ENCODE results near the gene FANCC.
"Not testable (repeated sequence)": the region's sequence is repeated elsewhere in the genome, so short reads cannot be mapped to it uniquely, and the experiment has no call there.

The FANCC gene

DNA sequence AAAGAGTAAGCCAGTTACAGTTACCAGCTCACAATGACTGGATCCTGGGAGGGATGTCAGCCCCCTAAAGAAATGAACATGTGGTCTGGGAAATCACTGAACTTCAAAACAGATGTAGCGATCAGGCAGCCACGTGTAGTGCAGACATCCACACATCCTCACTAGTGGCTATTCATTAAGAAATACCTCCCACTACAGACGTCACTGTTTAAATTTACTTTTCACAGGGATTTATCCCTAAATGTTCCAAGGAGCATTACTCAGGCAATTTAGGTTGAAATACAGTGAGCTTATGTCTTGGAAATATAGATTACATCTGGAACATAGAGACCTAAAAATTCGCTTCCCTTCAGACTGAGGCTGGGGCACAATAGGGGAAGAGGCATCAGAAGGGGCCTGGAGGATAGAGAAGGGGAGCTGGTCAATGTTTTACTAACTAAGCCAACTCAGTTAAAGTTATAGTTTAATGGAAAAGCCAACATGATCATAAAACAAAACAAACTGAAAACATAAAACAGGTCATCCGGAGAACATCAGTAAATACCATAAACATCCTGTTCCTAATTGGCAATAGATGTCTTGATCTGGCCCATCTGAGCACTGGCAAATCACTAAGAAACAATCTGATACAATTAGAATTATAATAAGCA, 92.3 kb downstream of the FANCC start:
- DNase-seq, result no peak

DNA sequence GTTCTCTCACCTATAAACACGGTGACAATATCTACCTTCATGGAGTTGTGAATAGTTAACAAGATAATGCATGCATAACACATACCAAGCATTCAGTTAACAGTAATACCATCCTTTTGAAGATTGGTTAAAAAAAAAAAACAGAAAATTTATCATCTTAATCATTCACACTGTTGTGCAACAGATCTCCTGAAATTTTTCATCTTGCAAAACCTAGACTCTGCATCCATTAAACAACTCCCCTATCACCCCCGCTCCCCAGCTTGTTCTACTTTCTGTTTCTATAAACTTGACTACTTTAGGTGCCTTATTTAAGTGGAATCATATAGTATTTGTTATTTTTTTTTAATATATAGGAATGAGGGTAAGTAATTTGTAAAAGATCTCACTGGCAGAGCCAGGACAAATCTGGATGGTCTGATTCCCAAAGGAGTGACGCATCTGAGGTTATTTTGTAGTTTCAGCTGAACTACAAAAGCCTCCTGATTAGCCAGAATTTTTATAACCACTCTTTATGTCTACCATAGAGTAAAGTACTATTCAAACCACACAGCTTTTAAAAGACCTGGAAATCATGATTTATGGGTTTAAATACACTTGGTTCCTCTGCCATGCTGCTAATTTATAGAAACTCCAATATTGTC, 93.0 kb downstream of the FANCC start:
- DNase-seq, result no peak

DNA sequence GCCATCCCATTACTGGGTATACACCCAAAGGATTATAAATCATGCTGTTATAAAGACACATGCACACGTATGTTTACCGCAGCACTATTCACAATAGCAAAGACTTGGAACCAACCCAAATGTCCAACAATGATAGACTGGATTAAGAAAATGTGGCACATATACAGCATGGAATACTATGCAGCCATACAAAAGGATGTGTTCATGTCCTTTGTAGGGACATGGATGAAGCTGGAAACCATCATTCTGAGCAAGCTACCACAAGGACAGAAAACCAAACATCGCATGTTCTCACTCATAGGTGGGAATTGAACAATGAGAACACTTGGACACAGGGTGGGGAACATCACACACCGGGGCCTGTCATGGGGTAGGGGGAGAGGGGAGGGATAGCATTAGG, 97.2 kb downstream of the FANCC start:
- DNase-seq, result not testable (repeated sequence)

DNA sequence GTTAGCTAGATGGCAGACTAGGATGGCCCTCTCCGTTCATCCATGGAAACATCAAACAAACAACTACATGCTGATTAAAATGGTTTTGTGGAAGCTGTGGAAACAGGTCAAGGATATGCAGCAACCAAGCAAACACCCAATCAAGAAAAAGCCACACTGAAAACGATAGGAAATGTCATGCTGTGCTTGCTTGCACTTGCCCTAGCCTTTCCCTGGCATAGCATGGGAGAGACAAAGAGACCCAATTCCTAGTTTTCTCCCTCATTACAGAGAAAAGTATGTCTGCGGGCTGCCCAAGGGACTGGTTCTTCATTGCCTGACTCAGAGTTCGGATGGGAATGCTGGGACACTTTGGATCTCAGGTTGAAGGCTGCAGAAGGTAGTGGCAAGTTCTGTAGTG, 98.7 kb downstream of the FANCC start:
- DNase-seq, result no peak

DNA sequence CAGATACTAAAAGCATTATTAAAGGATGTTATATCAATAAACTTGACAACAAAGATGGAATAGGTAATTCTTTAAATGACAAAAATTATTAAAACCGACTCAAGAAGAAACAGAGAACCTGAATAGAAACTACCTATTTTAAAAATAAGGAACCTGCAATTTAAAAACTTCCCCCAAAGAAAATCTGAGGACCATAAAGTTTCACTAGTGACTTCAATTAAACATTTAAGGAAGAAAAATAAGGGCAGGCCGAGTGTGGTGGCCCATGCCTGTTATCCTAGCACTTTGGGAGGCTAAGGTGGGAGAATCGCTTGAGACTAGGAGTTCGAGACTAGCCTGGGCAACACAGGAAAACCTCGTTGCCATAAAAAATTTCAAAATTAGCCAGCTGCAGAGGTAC, 99.6 kb downstream of the FANCC start:
- DNase-seq, result no peak

DNA sequence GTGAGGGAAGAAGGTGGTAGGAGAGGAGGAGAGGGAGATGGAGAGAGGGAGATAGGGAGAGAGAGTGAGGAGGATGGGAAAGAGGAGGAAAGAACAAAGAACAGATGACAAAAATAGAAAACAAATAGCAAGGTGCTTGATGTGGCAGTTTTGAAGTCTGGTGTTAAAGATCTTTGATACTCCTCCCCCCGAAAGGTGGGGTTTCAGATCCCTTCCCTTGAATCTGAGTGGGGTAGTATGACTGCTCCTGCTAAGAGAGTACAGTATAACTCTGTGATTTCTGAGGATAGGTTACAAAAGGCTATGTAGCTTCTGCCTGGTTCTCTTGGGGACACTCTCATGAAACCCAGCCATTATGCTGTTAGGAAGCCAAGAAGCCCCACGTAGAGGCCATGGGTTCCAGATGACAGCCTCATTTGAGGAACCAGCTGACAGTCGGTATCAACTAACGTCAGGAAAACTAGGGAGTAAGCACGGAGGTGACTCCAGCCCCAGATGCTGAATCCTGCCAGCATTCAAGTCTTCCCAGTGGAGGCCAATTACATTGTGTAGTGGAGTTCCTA, 102.1 kb downstream of the FANCC start:
- DNase-seq, result no peak

DNA sequence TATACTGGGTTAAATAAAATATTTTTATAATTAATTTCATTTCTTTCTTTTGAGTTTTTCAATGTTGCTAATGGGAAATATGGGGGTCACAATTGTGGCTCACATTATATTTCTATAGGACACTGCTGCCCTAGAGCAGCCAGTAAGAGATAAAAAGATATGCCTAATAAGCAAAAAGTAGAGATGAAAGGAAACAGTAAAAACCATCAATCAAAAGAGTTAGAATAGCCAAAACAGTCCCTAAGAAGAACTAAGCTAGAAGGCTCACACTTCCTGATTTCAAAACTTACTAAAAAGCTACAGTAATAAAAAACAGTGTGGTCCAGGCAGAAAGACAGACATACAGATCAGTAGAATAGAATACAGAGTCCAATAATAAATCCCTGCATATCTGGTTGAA, 104.4 kb downstream of the FANCC start:
- DNase-seq, result no peak

DNA sequence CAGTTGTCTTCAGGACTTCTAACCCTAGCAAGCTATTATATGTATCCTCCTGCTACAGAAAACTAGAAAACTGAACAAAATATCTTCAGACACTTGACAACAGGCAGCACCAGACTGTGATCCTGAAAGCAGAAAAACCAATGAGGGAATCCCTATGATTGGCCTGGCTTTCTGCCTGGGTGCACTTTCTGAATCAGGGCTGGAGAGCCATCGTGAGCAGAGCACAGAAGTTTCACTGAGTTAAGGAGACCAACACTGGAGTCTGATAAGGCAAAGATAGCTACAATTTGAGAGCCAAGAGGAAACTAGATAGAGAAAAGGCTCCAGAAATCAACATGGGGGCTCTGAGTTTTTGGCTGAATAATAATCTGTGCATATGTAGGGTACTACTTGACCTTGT, 106.5 kb downstream of the FANCC start:
- no peak for DNase-seq

DNA sequence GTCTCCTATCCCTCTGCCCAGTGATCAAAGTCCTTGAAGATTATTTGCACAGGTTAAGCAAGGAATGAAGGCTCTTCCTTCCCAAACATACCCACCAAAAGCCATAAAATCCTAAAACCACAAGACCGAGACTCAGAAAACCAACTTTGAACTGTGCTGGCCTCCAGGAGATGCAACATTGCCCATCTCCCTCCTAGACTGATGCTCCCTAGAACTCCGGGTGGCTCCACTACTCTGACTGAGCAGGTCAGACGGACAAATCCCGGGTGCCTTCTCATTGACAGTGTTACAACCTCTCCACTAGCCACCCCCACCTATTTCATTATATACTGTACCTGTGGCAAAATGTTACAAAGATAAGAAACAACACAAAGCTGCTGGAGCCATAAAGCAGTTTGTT, 110.1 kb downstream of the FANCC start:
- DNase-seq, result no peak

DNA sequence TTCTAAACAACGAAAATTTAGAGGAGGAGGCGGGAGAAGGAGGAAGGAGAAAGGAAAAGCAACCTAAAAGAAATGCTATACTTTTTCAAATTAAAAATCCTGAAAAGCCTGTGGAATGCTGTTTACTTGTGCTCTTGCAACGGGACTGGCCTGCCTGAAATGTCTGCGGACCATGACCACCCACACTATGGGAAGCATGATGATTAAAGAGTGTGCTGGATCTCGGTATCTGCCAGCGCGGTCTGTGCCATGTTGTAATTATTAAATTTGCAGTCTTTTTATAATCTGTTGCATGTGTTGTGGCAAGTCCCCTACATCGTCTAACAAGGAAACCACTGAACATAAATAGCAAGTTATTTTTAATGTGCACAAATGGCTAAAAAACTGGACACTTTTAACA, 111.4 kb downstream of the FANCC start:
- no peak for DNase-seq

DNA sequence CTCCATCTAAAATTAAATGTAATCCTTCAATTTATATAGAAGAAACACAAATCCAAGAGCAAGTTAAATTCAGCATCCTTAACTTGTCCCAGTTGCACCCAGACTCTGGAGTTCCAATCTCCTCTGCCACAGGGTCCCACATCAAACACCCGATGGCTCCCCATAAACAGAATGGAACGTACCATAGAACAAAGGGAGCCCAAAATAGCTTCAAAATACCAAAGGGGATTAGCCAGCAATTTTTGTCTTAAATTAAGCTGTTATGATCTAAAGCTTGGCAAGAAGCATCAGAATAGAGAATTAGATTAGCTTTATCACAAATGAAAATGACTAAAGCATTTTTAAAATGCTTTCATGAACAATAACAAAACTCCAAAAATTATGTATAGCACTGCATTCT, 112.8 kb downstream of the FANCC start:
- DNase-seq, result no peak

DNA sequence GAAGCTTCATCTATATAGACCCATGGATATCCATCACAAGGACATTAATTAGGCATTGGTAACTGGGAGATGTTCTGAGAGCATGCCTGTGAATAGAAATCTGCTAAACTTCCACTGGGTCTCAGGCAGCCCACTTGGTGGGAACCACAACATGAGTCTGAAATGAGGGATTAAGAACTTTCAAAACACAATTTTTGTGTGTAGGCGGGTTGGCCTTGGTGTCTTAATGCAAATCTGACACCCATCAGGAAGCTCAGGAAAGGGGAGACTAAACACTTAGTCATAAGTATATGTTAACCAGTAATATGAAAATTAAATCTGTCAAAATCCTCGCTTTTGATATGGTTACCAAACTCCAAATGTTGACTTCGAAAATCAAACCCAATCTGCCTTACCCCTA, 113.2 kb downstream of the FANCC start:
- no peak for DNase-seq

DNA sequence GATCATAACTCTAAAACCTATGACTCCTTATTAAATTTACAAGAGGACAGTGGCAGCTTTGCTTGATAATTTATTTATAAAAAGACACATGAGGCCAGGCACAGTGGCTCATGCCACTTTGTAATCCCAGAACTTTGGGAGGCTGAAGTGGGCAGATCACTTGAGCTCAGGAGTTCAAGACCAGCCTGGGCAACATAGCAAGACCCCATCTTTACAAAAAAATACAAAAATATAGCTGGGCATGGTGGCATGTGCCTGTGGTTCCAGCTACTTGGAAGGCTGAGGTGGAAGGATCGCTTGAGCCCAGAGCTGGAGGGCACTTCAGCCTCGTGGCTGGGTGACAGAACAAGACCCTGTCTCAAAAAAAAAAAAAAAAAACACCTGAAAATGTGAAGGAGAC, 114.5 kb downstream of the FANCC start:
- DNase-seq, result not testable (repeated sequence)

DNA sequence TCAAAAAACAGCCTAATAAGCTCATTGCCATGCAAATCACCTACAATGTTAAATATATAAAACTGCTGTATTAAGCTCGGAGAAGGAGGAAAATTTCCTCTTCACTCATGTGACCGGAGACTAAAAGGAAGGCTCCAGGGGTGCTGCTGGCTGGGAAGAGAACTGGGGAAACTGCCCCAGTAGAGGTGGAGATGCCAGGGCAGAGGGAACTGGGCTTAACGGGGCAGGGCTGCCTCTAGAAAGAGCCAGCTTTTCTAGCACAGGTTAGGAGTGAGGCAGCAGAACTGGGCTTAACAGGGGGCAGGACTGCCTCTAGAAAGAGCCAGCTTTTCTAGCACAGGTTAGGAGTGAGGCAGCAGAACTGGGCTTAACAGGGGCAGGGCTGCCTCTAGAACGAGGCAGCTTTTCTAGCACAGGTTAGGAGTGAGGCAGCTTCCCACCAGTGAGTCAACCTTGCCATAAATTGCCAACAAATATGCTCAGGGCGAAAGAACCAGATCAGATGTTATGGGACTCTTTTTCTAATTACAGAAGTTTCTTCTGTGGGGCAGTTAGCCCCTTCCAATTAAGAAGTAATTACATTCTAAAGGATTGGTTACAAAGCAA, 115.3 kb downstream of the FANCC start:
- DNase-seq, result no peak

DNA sequence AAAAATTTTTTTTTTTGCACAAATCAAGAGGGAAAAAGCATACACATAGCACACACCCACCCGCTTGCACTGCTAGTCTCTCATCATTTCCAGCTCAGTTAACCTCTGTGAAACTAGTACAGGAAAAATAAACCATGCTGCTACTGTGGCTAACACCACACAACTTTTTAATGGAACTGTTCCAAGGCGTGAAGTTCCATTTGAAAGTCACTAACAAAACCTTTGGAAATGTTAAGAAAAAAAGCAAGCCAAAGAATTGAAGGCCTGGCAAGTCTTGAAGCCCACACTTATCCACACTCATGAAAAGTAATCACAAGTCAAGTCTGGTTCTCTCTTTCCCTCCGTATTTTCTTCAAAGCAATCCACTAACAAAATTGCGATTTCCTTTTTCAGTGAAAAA, 116.3 kb downstream of the FANCC start:
- no peak for DNase-seq

DNA sequence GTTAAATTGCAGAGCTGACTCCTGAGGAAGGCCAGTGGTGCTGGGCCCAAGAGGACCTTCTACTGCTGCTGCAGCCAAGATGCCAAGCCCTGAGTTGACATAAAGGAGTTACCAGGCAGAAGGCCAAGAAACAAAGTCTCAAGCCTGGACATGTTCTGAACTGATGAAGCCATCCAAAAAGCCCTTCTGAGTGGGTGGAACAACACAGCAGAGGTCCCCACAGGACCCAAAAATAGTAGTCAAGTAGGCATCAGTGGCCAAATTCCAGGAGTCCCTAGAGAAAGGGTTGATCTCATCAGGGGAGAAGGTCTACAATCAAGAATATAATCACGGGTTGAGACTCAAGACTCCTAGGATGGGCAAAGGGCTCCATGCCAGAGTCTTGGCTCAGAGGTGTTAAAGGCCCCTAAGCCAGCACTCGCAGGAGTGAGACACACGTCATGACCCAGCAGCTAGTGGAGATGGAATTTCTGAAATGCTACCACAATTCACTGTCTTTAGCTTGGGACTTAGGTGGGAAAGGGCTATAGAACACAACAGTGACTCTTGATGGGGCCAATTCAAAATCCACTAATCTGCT, 119.7 kb downstream of the FANCC start:
- DNase-seq, result no peak

DNA sequence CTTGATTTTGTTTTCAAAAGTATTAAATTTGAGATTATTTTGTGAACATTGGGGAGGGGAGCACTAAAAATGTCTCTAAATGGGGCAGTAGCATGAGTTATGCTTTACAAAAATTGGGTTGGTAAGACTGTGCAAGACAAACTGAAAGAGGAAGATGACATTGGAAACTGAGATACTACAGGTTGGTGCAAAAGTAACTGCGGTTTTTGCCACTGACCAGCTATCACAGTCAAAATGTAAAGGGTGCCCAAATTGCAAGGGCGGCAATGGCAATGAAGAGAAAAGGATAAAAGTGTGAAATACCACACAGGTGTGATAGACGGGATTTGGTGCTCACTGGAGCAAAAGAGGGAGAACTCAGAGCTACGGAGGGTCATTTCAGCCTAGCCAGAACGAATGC, 124.0 kb downstream of the FANCC start:
- DNase-seq, result no peak

DNA sequence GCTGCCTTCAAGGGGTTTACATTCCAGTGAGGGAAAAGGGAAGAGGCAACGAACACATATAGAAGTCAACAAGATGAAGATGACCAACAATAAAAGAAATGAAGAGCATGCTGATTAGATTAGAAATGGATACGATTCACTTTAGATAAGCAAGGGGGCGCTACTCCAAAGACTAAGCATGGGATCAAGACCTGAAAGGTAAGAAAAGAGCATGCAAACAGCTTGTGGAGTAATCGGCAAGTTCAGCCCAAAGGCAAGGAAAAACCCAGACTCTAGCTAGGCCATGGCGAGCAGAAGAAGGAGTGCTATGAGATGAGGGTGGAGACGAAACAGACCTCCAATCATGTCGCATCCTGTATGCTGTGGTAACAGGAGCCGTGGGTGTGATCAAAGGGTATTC, 124.4 kb downstream of the FANCC start:
- DNase-seq, result no peak

DNA sequence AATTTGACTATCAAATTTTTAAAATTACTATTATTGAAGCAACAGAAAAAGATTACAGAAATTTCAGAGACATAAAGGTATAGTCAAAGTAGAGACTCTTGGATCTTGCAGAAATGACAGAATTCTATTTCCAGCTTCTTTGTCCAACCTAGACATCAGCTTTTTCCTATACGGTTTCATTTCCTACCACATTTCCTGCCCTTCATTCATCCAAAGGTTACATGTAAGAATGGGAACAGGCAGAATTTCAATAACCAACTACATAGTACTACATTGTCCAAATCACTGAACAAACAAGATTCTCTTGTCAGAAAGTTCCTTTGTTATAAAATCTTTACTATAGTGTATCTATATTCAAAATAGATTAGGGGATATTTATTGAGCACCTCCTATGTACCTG, 124.9 kb downstream of the FANCC start:
- no peak for DNase-seq

DNA sequence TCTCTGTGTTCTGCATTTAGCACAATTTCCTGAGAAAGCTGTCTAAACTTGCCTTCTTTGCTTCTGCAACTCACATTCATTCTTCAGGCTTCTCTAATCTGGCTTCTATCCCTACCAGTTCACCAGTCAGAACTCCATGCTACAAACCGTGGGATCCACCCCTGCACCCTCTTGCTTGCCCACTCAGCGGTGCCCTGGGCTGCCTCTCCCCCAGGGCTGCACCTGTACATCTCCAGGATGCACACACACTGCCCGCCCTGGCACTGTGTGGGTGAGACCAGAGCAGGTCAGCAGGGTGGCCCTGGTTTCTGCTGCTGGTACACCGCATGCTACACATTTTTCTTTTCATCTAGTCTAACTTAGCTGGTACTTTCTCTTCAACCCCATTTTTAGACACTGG, 127.1 kb downstream of the FANCC start:
- DNase-seq, result no peak

DNA sequence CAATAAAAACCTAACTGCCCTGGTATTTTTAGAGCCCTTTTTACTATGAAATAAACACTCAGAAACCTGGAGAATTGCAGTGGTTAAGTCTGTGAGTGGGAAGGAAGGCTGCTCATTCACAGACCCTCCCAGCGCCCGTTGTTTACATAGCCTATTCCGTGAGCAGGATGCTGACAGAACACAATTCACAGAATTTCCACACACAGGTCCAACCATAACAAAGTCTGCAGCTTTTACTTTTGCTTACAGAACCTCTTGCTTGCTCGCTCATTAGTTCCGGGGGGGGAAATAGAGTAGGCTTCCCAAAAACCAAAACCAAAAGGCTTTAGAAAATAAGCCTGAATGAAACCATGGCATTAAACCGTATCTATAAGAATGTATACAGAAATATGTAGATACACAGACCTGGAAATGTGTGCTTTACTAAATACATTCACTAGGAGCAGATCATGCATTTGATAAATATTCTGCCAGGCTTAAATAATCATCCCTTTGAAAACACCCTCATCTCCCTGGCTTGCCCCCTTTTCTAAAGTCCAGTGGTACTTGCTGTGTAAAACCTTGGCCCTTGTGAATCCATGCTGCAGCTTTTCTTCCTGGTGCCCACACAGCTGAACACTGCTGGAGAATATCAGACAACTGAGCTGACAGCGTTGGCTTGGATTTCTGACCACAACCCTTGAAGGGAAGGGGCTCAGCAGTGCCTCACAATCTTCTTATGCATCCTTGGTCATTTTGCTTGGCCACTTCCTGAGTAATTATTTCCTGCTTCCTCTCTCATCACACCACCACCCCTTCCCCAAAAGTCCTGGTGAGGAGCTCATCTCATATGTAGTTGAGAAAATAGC, 128.0 kb downstream of the FANCC start:
- DNase-seq, result no peak

DNA sequence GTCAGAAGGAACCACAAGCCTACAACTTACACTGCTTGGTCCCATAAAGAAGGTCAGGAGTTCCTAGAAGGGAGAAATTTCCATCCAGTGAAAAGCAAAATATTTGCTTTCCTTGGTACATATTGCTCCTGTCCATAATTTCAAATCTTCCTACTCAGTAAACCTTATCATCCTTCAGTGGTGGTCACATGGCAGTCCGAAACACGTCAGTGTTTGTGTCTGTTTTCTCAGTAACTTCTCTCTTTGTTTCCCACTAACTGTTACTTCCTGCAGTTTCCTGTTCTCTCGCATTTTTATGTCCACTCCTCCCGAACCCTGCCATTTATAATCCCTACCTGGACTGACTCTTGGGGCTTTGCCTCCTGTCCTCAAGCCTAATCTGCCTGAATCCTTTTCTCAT, 129.1 kb downstream of the FANCC start:
- no peak for DNase-seq

DNA sequence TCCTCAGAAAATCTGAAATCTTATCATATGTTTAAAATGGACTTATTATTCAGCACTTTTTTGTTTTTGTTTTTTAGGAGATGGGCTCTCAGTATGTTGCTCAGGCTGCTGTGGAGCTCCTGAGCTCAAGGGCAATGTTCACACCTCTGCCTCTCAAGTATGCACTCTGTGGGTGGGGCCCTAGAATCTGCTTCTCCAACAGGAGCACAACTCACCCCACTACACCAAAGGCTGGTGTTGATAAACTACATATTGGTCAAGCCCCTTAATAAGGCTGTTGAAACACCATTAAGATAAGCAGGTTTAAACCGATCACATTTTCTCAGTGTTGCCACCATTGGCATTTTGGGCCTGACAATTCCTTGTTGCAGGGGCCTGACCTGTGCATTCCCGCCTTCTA, 131.6 kb downstream of the FANCC start:
- DNase-seq, result no peak

All from 8988T (cell line).